SK-N-SH (cell line): Measurements from ENCODE around the gene CHMP1A. TPM values are rescaled to one million over a fixed set of nuclear protein-coding genes. Genes with fewer than 3 reads are reported as not detected.
"Not testable (repeated sequence)": the region's sequence is repeated elsewhere in the genome, so short reads cannot be mapped to it uniquely, and the experiment has no call there.

ENCODE experiments used
- CTCF ChIA-PET: fragments of 300-600, 350-600 bp; formaldehyde crosslinking; extraction: SDS; loops from one replicate; lab custom pipeline; 2021; lab: Yijun Ruan, JAX
- POLR2A ChIA-PET: fragments of 350-600 bp; sonication (Branson Sonifier 250); formaldehyde crosslinking; extraction: SDS; loops from one replicate; lab custom pipeline; 2020; ENCODE audit warnings: antibody characterized with exemption, inconsistent platforms; lab: Yijun Ruan, JAX
- DNase-seq: peaks from one replicate; pipeline ENCODE4 v3.0.0; 2012
- H2AFZ ChIP-seq: fragments of 200-600 bp; sonication (generic); 2 replicates; pipeline ENCODE4 v1.8.1; 2016; ENCODE audit warnings: antibody characterized with exemption, mild to moderate bottlenecking, low read depth
- H3F3A ChIP-seq: fragments of 200-600 bp; sonication (generic); replicated peaks from 2 replicates; pipeline ENCODE3; 2016; ENCODE audit warnings: antibody characterized with exemption, mild to moderate bottlenecking; ENCODE audit not compliant: insufficient read depth
- H3K27ac ChIP-seq, 2 experiments: fragments of 200-500 bp in 1 of 2; fragments of 200-600 bp in 1 of 2; sonication (Bioruptor generic) in 1 of 2; sonication (generic), shearing (Covaris generic) in 1 of 2; 2 replicates each; pipeline versions ENCODE4 v1.5.1 to v1.6.1; 2014 to 2016; ENCODE audit warnings: low read depth in 2 of 2, inconsistent platforms in 1 of 2, low read length in 1 of 2, mild to moderate bottlenecking in 1 of 2, mixed read lengths in 1 of 2
- H3K27me3 ChIP-seq: fragments of 200-600 bp; sonication (generic), shearing (Covaris generic); 2 replicates; pipeline ENCODE4 v1.6.1; 2016; ENCODE audit warnings: mixed run types; ENCODE audit not compliant: insufficient read depth
- H3K36me3 ChIP-seq, 2 experiments: fragments of 200-500 bp in 1 of 2; fragments of 200-600 bp in 1 of 2; sonication (Bioruptor generic) in 1 of 2; sonication (generic) in 1 of 2; replicated peaks in 1 of 2; 2 replicates each; pipeline versions ENCODE3 to v1.5.1; 2014 to 2016; ENCODE audit warnings: low read length in 1 of 2, mild to moderate bottlenecking in 1 of 2; ENCODE audit not compliant: insufficient read depth in 2 of 2, control insufficient read depth in 1 of 2
- H3K4me1 ChIP-seq, 2 experiments: fragments of 200-500 bp in 1 of 2; fragments of 200-600 bp in 1 of 2; sonication (Bioruptor generic) in 1 of 2; sonication (generic), shearing (Covaris generic) in 1 of 2; 2 replicates each; pipeline versions ENCODE4 v1.5.1 to v1.6.1; 2014 to 2016; ENCODE audit warnings: low read depth in 1 of 2, low read length in 1 of 2, mixed run types in 1 of 2; ENCODE audit not compliant: insufficient read depth in 2 of 2, control insufficient read depth in 1 of 2
- H3K4me2 ChIP-seq: fragments of 200-600 bp; sonication (generic), shearing (Covaris generic); 2 replicates; pipeline ENCODE4 v1.6.1; 2017; ENCODE audit warnings: mixed run types
- H3K4me3 ChIP-seq, 2 experiments: fragments of 200-500 bp in 1 of 2; fragments of 200-600 bp in 1 of 2; sonication (Bioruptor generic) in 1 of 2; sonication (generic), shearing (Covaris generic) in 1 of 2; 2 replicates each; pipeline versions ENCODE4 v1.5.1 to v1.8.1; 2014 to 2016; ENCODE audit warnings: low read depth in 2 of 2, inconsistent platforms in 1 of 2, low read length in 1 of 2, mild to moderate bottlenecking in 1 of 2, mixed read lengths in 1 of 2, moderate library complexity in 1 of 2
- H3K79me2 ChIP-seq: fragments of 200-600 bp; sonication (generic); 2 replicates; pipeline ENCODE4 v1.8.1; 2017; ENCODE audit warnings: mild to moderate bottlenecking; ENCODE audit not compliant: insufficient read depth
- H3K9ac ChIP-seq: fragments of 200-600 bp; sonication (generic); 2 replicates; pipeline ENCODE4 v1.6.1; 2017; ENCODE audit warnings: mixed run types
- H3K9me2 ChIP-seq: fragments of 200-600 bp; sonication (generic); 2 replicates; pipeline ENCODE4 v1.6.1; 2017; ENCODE audit warnings: mixed run types
- H3K9me3 ChIP-seq: fragments of 200-600 bp; sonication (generic); 2 replicates; pipeline ENCODE4 v1.6.1; 2017; ENCODE audit warnings: mixed run types, mild to moderate bottlenecking, moderate library complexity
- H4K20me1 ChIP-seq: fragments of 200-600 bp; sonication (generic); 2 replicates; pipeline ENCODE4 v1.6.1; 2017; ENCODE audit warnings: mild to moderate bottlenecking, mixed run types; ENCODE audit not compliant: insufficient read depth
- FOSL2 ChIP-seq: IDR thresholded peaks from 2 replicates; pipeline ENCODE4 v1.4.0; 2012; ENCODE audit warnings: low read depth, mild to moderate bottlenecking, moderate library complexity, borderline replicate concordance
- MXI1 ChIP-seq: IDR thresholded peaks from 2 replicates; pipeline ENCODE4 v1.6.1; 2012; ENCODE audit warnings: mild to moderate bottlenecking, low read depth, low read length, improper control_type of control experiment
- NRF1 ChIP-seq: IDR thresholded peaks from 2 replicates; pipeline ENCODE4 v1.6.1; 2012; ENCODE audit warnings: low read depth, mild to moderate bottlenecking, low read length
- POLR2AphosphoS5 ChIP-seq: IDR thresholded peaks from 2 replicates; pipeline ENCODE4 v1.6.1; 2012; ENCODE audit warnings: low read depth, low read length
- RFX5 ChIP-seq: IDR thresholded peaks from 2 replicates; pipeline ENCODE4 v1.6.1; 2012; ENCODE audit warnings: mild to moderate bottlenecking, improper control_type of control experiment, low read length
- RXRA ChIP-seq: IDR thresholded peaks from 2 replicates; pipeline ENCODE4 v1.4.0; 2012; ENCODE audit warnings: low read depth, mild to moderate bottlenecking, borderline replicate concordance
- SIN3A ChIP-seq: IDR thresholded peaks from 2 replicates; pipeline ENCODE4 v1.6.1; 2012; ENCODE audit warnings: low read depth, mild to moderate bottlenecking, low read length, moderate library complexity, borderline replicate concordance
- TCF12 ChIP-seq: IDR thresholded peaks from 2 replicates; pipeline ENCODE4 v1.4.0; 2012
- TEAD4 ChIP-seq: IDR thresholded peaks from 2 replicates; pipeline ENCODE4 v1.4.0; 2012; ENCODE audit warnings: mild to moderate bottlenecking, borderline replicate concordance; ENCODE audit not compliant: insufficient read depth
- WGBS: methylation state at CpG from one replicate; pipeline ENCODE4 v1.1.6; 2017; ENCODE audit warnings: low lambda C conversion rate; 5-methylcytosine and 5-hydroxymethylcytosine counted together
- polyA plus RNA-seq, 3 experiments: library from polyadenylated mRNA; depleted of rRNA; stranded (reverse); fragments of >200 nt; gene quantifications; 2 replicates each; pipeline ENCODE4 v1.2.3, GENCODE V29; 2012
- TF ChIP-seq, protein P1 (sequence below): IDR thresholded peaks from 2 replicates; pipeline ENCODE4 v1.4.0; 2012; ENCODE audit warnings: low read depth
- TF ChIP-seq, protein P2 (sequence below): fragments of 150-350 bp; IDR thresholded peaks from 2 replicates; pipeline ENCODE4 v1.6.1; 2016; ENCODE audit warnings: mild to moderate bottlenecking, low read depth, low read length

CHMP1A gene
- polyA plus RNA-seq, 1 of the 3 experiments (the other 2 are of a cell fraction), result 138 TPM

DNA sequence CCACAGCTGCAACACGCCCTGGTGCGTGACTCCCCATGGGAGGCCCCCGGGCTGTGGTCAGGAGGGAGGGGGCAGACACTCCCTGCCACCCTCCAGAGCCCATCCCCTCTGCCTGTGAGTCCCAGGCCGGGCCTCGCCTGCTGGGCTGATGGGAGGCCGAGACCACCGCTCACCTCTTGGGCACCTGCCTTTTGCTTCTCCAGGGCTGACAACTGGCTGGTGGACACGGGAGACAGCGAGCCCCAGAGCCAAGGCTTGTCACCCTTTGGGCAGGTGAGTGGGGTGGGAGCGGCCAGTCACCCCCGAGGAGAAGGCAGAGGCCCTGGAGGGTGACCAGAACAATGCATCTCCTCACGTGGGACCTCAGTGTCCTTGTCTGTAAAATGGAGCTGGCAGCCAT, 20.8 kb downstream of the CHMP1A start:
- TF ChIP-seq NRF1 (no peak), RFX5 (no peak)
- no peak for DNase-seq
- POLR2A ChIA-PET, result no interaction called here
- Histone ChIP-seq H3K9ac (no peak overlapping the region), H3K79me2 (no peaks in the 10 kb centered on the region), H3K36me3 (no peaks in the 10 kb centered on the region), H3K27me3 (no peaks in the 10 kb centered on the region), H4K20me1 (no peaks in the 10 kb centered on the region), H3K4me2 (no peak overlapping the region), H3K27ac (no peak overlapping the region), H2AFZ (no peak overlapping the region), H3K9me3 (no peaks in the 10 kb centered on the region), H3K9me2 (no peaks in the 10 kb centered on the region), H3K4me1 (peaks cover 10 to 14% of the 10 kb centered on the region in 2 experiments; a peak in 3 of 4 replicates), H3F3A (peaks cover 20% of the 10 kb centered on the region), H3K4me3 (no peak overlapping the region)
- CTCF ChIA-PET, result interaction anchor here (1.2 to 1.8 kb wide), 3 partner anchors 17 to 71 kb away, joined by 4 to 6 read pairs (median 5); no protein-coding TSS in a partner anchor
- WGBS, result no CpG with 5 or more reads among the region's 12 CpGs

DNA sequence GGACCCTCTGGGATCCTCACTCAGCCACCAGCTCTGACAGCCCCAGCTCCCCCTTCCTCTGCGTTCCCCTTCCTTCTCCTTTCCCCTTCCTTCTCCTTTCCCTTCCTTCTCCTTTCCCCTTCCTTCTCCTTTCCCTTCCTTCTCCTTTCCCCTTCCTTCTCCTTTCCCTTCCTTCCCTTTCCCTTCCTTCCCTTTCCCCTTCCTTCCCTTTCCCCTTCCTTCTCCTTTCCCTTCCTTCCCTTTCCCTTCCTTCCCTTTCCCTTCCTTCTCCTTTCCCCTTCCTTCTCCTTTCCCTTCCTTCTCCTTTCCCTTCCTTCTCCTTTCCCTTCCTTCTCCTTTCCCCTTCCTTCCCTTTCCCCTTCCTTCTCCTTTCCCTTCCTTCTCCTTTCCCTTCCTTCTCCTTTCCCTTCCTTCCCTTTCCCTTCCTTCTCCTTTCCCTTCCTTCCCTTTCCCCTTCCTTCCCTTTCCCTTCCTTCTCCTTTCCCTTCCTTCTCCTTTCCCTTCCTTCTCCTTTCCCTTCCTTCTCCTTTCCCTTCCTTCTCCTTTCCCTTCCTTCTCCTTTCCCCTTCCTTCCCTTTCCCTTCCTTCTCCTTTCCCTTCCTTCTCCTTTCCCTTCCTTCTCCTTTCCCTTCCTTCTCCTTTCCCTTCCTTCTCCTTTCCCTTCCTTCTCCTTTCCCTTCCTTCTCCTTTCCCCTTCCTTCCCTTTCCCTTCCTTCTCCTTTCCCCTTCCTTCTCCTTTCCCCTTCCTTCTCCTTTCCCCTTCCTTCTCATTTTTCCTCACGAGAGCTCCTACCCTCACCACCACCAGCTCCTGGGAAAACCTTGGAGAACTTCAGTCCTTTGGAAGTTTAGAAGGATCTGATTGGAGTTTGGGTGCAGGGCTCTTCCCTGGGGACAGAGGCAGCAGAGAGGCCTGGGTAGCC, 22.8 kb downstream of the CHMP1A start:
- H3K9me3 ChIP-seq, H3K36me3 ChIP-seq, H3K79me2 ChIP-seq, H3K9me2 ChIP-seq, H2AFZ ChIP-seq, H3K27ac ChIP-seq, H3K9ac ChIP-seq, H3K27me3 ChIP-seq, H3K4me3 ChIP-seq, H3K4me2 ChIP-seq, H4K20me1 ChIP-seq, DNase-seq, POLR2A ChIA-PET: not testable (repeated sequence)
- WGBS, result 66% methylated on average over 2 of the region's 2 CpGs
- peaks cover 8 to 14% of the 10 kb centered on the region in 2 experiments; a peak in 3 of 4 replicates for H3K4me1 ChIP-seq
- peaks cover 21% of the 10 kb centered on the region for H3F3A ChIP-seq
- CTCF ChIA-PET, result interaction anchor here (0.7 to 2.8 kb wide), 5 partner anchors 10 to 25 kb away, joined by 3 to 20 read pairs (median 4); no protein-coding TSS in a partner anchor

DNA sequence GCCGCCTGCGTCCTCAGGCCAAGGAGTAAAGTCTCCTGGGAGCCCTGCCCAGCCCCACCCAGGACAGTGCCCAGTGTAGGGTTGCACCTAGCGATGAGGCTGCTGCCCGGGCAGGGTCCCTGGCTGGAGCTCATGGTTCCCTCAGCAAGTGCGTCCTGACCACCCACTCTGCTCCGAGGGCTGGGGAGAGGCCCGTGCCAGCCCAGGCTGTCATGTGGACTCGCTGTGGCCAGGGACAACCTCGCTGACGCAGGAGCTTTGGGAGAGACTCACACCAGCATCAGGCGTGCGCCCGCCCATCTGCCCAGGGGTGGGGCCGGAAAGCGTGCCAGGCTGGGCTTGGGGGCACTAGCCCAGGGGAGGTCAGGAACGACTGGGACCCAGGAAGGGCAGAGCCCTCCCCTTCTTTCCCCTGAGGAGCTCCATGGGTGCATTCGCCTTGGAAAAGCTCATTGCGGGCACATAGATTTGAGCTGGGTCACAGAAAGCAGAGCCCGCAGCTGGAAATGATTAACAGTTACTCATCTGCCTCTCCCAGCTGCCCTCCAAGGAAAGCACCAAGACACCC, 24.4 kb downstream of the CHMP1A start:
- H3K9me3 ChIP-seq, result no peaks in the 10 kb centered on the region
- ChIA-PET CTCF (interaction anchor here (1.1 to 2.8 kb wide), 5 partner anchors 9 to 34 kb away, joined by 3 to 20 read pairs (median 5); no protein-coding TSS in a partner anchor), POLR2A (no interaction called here)
- H3K36me3 ChIP-seq, result no peaks in the 10 kb centered on the region
- 0 out of 4 replicates have a peak overlapping the region, but pooled peaks of 1 of the 2 experiments have one; percentile 10 for H3K4me3 ChIP-seq
- H3F3A ChIP-seq, result peaks cover 21% of the 10 kb centered on the region
- 28% methylated on average over 10 of the region's 19 CpGs for WGBS
- no peaks in the 10 kb centered on the region for H3K27me3 ChIP-seq
- H2AFZ ChIP-seq, result peak overlapping the region; percentile 9; the same call in 1 of the 2 replicates
- no peaks in the 10 kb centered on the region for H3K79me2 ChIP-seq
- peak overlapping the region; percentile 77 for H3K4me2 ChIP-seq
- no peaks in the 10 kb centered on the region for H4K20me1 ChIP-seq
- peak overlapping the region in 1 of 2 experiments; percentile 27; a peak in 1 of 4 replicates for H3K27ac ChIP-seq
- H3K9me2 ChIP-seq, result no peaks in the 10 kb centered on the region
- TF ChIP-seq, protein P1, sequence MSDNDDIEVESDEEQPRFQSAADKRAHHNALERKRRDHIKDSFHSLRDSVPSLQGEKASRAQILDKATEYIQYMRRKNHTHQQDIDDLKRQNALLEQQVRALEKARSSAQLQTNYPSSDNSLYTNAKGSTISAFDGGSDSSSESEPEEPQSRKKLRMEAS, result peak; percentile 28; the same call in 1 of the 2 replicates
- TF ChIP-seq TCF12 (peak; percentile 97), FOSL2 (peak; percentile 73; the same call in 1 of the 2 replicates), RXRA (no peak), MXI1 (0 out of 2 replicates have a peak, but pooled peaks have one; percentile 17), TEAD4 (0 out of 2 replicates have a peak, but pooled peaks have one; percentile 13), SIN3A (no peak), POLR2AphosphoS5 (peak; percentile 34; the same call in 1 of the 2 replicates)
- TF ChIP-seq, protein P2, sequence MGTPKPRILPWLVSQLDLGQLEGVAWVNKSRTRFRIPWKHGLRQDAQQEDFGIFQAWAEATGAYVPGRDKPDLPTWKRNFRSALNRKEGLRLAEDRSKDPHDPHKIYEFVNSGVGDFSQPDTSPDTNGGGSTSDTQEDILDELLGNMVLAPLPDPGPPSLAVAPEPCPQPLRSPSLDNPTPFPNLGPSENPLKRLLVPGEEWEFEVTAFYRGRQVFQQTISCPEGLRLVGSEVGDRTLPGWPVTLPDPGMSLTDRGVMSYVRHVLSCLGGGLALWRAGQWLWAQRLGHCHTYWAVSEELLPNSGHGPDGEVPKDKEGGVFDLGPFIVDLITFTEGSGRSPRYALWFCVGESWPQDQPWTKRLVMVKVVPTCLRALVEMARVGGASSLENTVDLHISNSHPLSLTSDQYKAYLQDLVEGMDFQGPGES, result no peak
- peaks cover 8 to 14% of the 10 kb centered on the region in 2 experiments; a peak in 3 of 4 replicates for H3K4me1 ChIP-seq
- DNase-seq, result peak; percentile 67
- H3K9ac ChIP-seq, result peak overlapping the region; percentile 5; the same call in 1 of the 2 replicates
